ENCODE data around the gene CAB39L. TPM values are rescaled to one million over a fixed set of nuclear protein-coding genes. Genes with fewer than 3 reads are reported as not detected.

Gene CAB39L
- total and polyA plus RNA-seq, 12 donors = 7.1 to 33.2 (median 16.9) TPM

GRCh38 chr13:49410477-49410876 lies 33.4 kb downstream of the CAB39L start:
- intact Hi-C loops (cut with DNase I) = no loop called here
- Histone ChIP-seq H3K27ac (no peak overlapping the region), H3K4me3 (no peak overlapping the region), H3K9me3 (peaks cover 0 to 8% (median 0%) of the 10 kb centered on the region in 11 donors), H3K4me1 (no peaks in the 10 kb centered on the region), H3K27me3 (no peaks in the 10 kb centered on the region), H3K36me3 (no peaks in the 10 kb centered on the region)
- TF ChIP-seq, protein P1, sequence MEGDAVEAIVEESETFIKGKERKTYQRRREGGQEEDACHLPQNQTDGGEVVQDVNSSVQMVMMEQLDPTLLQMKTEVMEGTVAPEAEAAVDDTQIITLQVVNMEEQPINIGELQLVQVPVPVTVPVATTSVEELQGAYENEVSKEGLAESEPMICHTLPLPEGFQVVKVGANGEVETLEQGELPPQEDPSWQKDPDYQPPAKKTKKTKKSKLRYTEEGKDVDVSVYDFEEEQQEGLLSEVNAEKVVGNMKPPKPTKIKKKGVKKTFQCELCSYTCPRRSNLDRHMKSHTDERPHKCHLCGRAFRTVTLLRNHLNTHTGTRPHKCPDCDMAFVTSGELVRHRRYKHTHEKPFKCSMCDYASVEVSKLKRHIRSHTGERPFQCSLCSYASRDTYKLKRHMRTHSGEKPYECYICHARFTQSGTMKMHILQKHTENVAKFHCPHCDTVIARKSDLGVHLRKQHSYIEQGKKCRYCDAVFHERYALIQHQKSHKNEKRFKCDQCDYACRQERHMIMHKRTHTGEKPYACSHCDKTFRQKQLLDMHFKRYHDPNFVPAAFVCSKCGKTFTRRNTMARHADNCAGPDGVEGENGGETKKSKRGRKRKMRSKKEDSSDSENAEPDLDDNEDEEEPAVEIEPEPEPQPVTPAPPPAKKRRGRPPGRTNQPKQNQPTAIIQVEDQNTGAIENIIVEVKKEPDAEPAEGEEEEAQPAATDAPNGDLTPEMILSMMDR (IDR thresholded peaks at IDR 0.05) = no peak
- DNase-seq (no peak), ATAC-seq (no peak)

GRCh38 chr13:49410006-49410405 lies 33.9 kb downstream of the CAB39L start:
- Histone ChIP-seq H3K9me3 (peaks cover 0 to 12% (median 4%) of the 10 kb centered on the region in 11 donors), H3K27me3 (no peaks in the 10 kb centered on the region), H3K27ac (no peak overlapping the region), H3K4me1 (no peaks in the 10 kb centered on the region), H3K4me3 (no peak overlapping the region), H3K36me3 (no peaks in the 10 kb centered on the region)
- intact Hi-C loops (cut with DNase I) = no loop called here
- TF ChIP-seq, protein P1 (IDR thresholded peaks at IDR 0.05) = no peak
- 79 to 82% methylated on average over 4 of the region's 4 CpGs for WGBS, 2 donors
- ATAC-seq (no peak), DNase-seq (no peak)

DNA sequence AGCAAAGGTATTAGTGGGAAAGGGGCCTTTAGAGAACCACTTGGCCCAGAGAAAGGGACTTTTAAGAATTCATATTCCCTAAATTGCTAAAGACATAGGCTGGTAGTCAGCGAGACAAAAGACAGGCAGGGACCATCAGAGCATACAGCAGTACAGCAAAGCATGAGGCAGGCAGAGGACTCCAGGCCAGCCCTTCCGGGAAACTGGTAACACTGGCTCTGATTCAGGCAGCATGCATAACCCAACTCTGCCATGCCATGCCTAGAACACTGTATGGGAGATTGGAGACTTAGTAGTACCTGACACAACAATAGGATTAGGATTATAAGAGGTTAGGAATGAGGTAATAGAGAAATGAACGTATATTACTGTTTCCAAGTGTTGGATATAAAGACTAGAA lies 34.9 kb downstream of the CAB39L start:
- ATAC-seq (no peak), DNase-seq (no peak)
- H3K27me3 ChIP-seq = no peaks in the 10 kb centered on the region
- intact Hi-C loops (cut with DNase I) = loop anchor here in 1 of 10 donors (10.0 kb wide), 1 partner anchor 104 kb away; no protein-coding TSS in a partner anchor
- TF ChIP-seq, protein P1 (IDR thresholded peaks at IDR 0.05) = no peak
- H3K27ac ChIP-seq = no peak overlapping the region
- 81% methylated on average over 3 of the region's 3 CpGs for WGBS, 2 donors
- peaks cover 0 to 22% (median 11%) of the 10 kb centered on the region in 11 donors for H3K9me3 ChIP-seq
- peaks cover 0 to 1% (median 0%) of the 10 kb centered on the region in 9 donors for H3K36me3 ChIP-seq
- no peak overlapping the region for H3K4me3 ChIP-seq
- no peaks in the 10 kb centered on the region for H3K4me1 ChIP-seq

GRCh38 chr13:49407936-49408335 lies 35.9 kb downstream of the CAB39L start:
- intact Hi-C loops (cut with DNase I) = loop anchor here in 1 of 10 donors (10.0 kb wide), 1 partner anchor 103 kb away; no protein-coding TSS in a partner anchor
- H3K27me3 ChIP-seq = no peaks in the 10 kb centered on the region
- 96 to 98% methylated on average over 4 of the region's 4 CpGs for WGBS, 2 donors

More at GRCh38 chr13:49407936-49408335, 35.9 kb downstream of the CAB39L start:
- DNase-seq = no peak
- Histone ChIP-seq H3K9me3 (peaks cover 0 to 30% (median 11%) of the 10 kb centered on the region in 11 donors), H3K36me3 (peaks cover 0 to 4% (median 0%) of the 10 kb centered on the region in 9 donors), H3K27ac (no peak overlapping the region), H3K4me1 (no peaks in the 10 kb centered on the region), H3K4me3 (no peak overlapping the region)
- ATAC-seq = no peak
- TF ChIP-seq, protein P1 (IDR thresholded peaks at IDR 0.05) = no peak
